Right atrium auricular region (tissue), 2 donors: ENCODE results near the gene APH1A. TPM values are rescaled to one million over a fixed set of nuclear protein-coding genes. Genes with fewer than 3 reads are reported as not detected.
"Not testable (repeated sequence)": the region's sequence is repeated elsewhere in the genome, so short reads cannot be mapped to it uniquely, and the experiment has no call there.

ENCODE experiments used
- DNase-seq: peaks from one replicate; pipeline ENCODE4 v3.0.0-alpha.2; 2019; ENCODE audit warnings: low spot score
- H3K27ac ChIP-seq, 2 donors: fragments of 200-600 bp; sonication (generic); 1 replicate in 1 of 2; 2 replicates in 1 of 2; pipeline ENCODE4 v1.5.1; 2016 to 2019
- H3K27me3 ChIP-seq, 2 donors: fragments of 200-600 bp; sonication (generic); one replicate each; pipeline versions ENCODE4 v1.5.1 to v1.6.0; 2017 to 2019
- H3K36me3 ChIP-seq: fragments of 200-600 bp; sonication (generic); one replicate; pipeline ENCODE4 v1.5.1; 2016
- H3K4me1 ChIP-seq, 2 donors: fragments of 200-600 bp; sonication (generic); one replicate each; pipeline versions ENCODE4 v1.5.1 to v1.6.0; 2017 to 2019
- H3K4me3 ChIP-seq, 2 donors: fragments of 200-600 bp; sonication (generic); 1 replicate in 1 of 2; 2 replicates in 1 of 2; pipeline ENCODE4 v1.5.1; 2017 to 2019; ENCODE audit warnings: mild to moderate bottlenecking in 1 of 2, moderate library complexity in 1 of 2
- H3K9me3 ChIP-seq, 2 donors: fragments of 200-600 bp; sonication (generic); one replicate each; pipeline ENCODE4 v1.5.1; 2019
- CTCF ChIP-seq, 2 donors: fragments of 200-600 bp; sonication (generic); IDR thresholded peaks; one replicate each; pipeline ENCODE4 v1.5.1; 2019; ENCODE audit warnings: antibody characterized with exemption in 2 of 2
- total RNA-seq, 2 donors: library from RNA; depleted of rRNA; stranded (reverse); fragments of >200 nt; gene quantifications; one replicate each; pipeline ENCODE4 v1.1.0, GENCODE V29; 2016

The APH1A gene
- total RNA-seq, 2 donors from 2014 or later: 60.6 to 64.9 TPM

- no peaks in the 10 kb centered on the region for H3K4me1 ChIP-seq
- no peak for TF ChIP-seq CTCF (IDR thresholded peaks at IDR 0.05)
- H3K27ac ChIP-seq: no peak overlapping the region
- no peak overlapping the region for H3K4me3 ChIP-seq
- DNase-seq: no peak
- no peaks in the 10 kb centered on the region for H3K9me3 ChIP-seq
- H3K36me3 ChIP-seq: peaks cover 77% of the 10 kb centered on the region
- H3K27me3 ChIP-seq: no peaks in the 10 kb centered on the region
Measured at GRCh38 chr1:150226486-150226885, 42.3 kb downstream of the APH1A start.

GRCh38 chr1:150225546-150225945, 43.3 kb downstream of the APH1A start:
- Histone ChIP-seq H3K27me3 (no peaks in the 10 kb centered on the region), H3K4me3 (no peak overlapping the region), H3K36me3 (peaks cover 77% of the 10 kb centered on the region), H3K4me1 (no peaks in the 10 kb centered on the region), H3K9me3 (no peaks in the 10 kb centered on the region), H3K27ac (no peak overlapping the region)
- no peak for TF ChIP-seq CTCF (IDR thresholded peaks at IDR 0.05)
- DNase-seq: no peak

- no peak for DNase-seq
- Histone ChIP-seq H3K4me3 (no peak overlapping the region), H3K36me3 (peaks cover 77% of the 10 kb centered on the region), H3K27me3 (no peaks in the 10 kb centered on the region), H3K4me1 (no peaks in the 10 kb centered on the region), H3K9me3 (no peaks in the 10 kb centered on the region), H3K27ac (no peak overlapping the region)
- no peak for TF ChIP-seq CTCF (IDR thresholded peaks at IDR 0.05)
Measured at GRCh38 chr1:150224983-150225382, 43.8 kb downstream of the APH1A start.

GRCh38 chr1:150221552-150221951, 47.3 kb downstream of the APH1A start:
- Histone ChIP-seq H3K36me3 (peaks cover 51% of the 10 kb centered on the region), H3K27me3 (no peaks in the 10 kb centered on the region), H3K4me1 (no peaks in the 10 kb centered on the region), H3K4me3 (no peak overlapping the region), H3K27ac (no peak overlapping the region), H3K9me3 (no peaks in the 10 kb centered on the region)
- peak in 1 of 2 donors; percentile 57 for TF ChIP-seq CTCF (IDR thresholded peaks at IDR 0.05)
- DNase-seq: no peak

GRCh38 chr1:150215855-150216254, 53.0 kb downstream of the APH1A start:
- not testable (repeated sequence) for H3K27ac ChIP-seq

More at GRCh38 chr1:150215855-150216254, 53.0 kb downstream of the APH1A start:
- not testable (repeated sequence) for H3K4me3 ChIP-seq, H3K9me3 ChIP-seq, DNase-seq, H3K27me3 ChIP-seq, H3K4me1 ChIP-seq, H3K36me3 ChIP-seq

Other genes starting within 250 kb of the APH1A start
- gene VPS45, start 201.2 kb downstream of the APH1A start, total RNA-seq: 10 to 100 TPM; 34.9 to 38.8 TPM
- gene PLEKHO1, start 119.1 kb downstream of the APH1A start, total RNA-seq: 10 to 100 TPM; 21.2 to 77.4 TPM
- 10 to 100 TPM; 19.0 to 24.5 TPM for gene ANP32E, start 32.9 kb downstream of the APH1A start, total RNA-seq
- 1 to 10 TPM; 4.2 to 5.7 TPM for gene CA14, start 11.2 kb downstream of the APH1A start, total RNA-seq
- 10 to 100 TPM in 1 of 2 donors, 1 to 10 TPM in 1; 9.6 to 10.0 TPM for gene C1orf54, start 3.8 kb upstream of the APH1A start, total RNA-seq
- gene CIART, start 13.5 kb upstream of the APH1A start, total RNA-seq: 1 to 10 TPM; 4.0 to 4.2 TPM
- 10 to 100 TPM; 45.5 to 45.9 TPM for gene MRPS21, start 24.8 kb upstream of the APH1A start, total RNA-seq
- 10 to 100 TPM; 13.9 to 17.8 TPM for gene PRPF3, start 52.5 kb upstream of the APH1A start, total RNA-seq
- gene RPRD2, start 95.1 kb upstream of the APH1A start, total RNA-seq: 10 to 100 TPM; 18.5 to 24.0 TPM
- gene TARS2, start 218.4 kb upstream of the APH1A start, total RNA-seq: 10 to 100 TPM; 10.5 to 18.1 TPM
- 10 to 100 TPM; 28.6 to 37.2 TPM for gene ECM1, start 239.1 kb upstream of the APH1A start, total RNA-seq
- not detected for gene FALEC, start 246.7 kb upstream of the APH1A start, total RNA-seq